Cardiac muscle cell (in vitro differentiated cells and primary cell): ENCODE results near the gene CSMD2. TPM values are rescaled to one million over a fixed set of nuclear protein-coding genes. Genes with fewer than 3 reads are reported as not detected.

Experiments used
- DNase-seq, 2 donors: peaks; one replicate each; pipeline versions ENCODE4 v3.0.0 to v3.0.0-alpha.2; 2010 to 2017; ENCODE audit warnings: low read depth in 1 of 2, low spot score in 1 of 2
- H3K27ac ChIP-seq: fragments of 200-600 bp; sonication (generic); 2 replicates; pipeline ENCODE4 v1.5.1; 2016
- H3K27me3 ChIP-seq: fragments of 200-600 bp; sonication (generic); 2 replicates; pipeline ENCODE4 v1.6.0; 2016; ENCODE audit warnings: control low read depth
- H3K36me3 ChIP-seq: fragments of 200-600 bp; sonication (generic); 2 replicates; pipeline ENCODE4 v1.5.1; 2016; ENCODE audit warnings: control low read depth
- H3K4me1 ChIP-seq: fragments of 200-600 bp; sonication (generic); 2 replicates; pipeline ENCODE4 v1.8.1; 2017; ENCODE audit warnings: low read depth, mild to moderate bottlenecking, mixed run types
- H3K4me3 ChIP-seq: fragments of 200-600 bp; sonication (generic); 2 replicates; pipeline ENCODE4 v1.5.1; 2016; ENCODE audit warnings: mild to moderate bottlenecking
- H3K9me3 ChIP-seq: fragments of 200-600 bp; sonication (generic); 2 replicates; pipeline ENCODE4 v1.5.1; 2017; ENCODE audit warnings: low read depth, mild to moderate bottlenecking, control low read depth
- polyA plus RNA-seq: library from polyadenylated mRNA; unstranded; fragments of >200 nt; fragmentation: Nextera tagmentation; extraction: Ambion mirVana; gene quantifications from 2 replicates; pipeline ENCODE4 v1.2.1, GENCODE V29; 2016
- total RNA-seq: library from RNA; depleted of rRNA; stranded (reverse); fragments of >200 nt; gene quantifications from 2 replicates; pipeline ENCODE4 v1.2.3, GENCODE V29; 2016
- TF ChIP-seq, protein P1 (sequence below): IDR thresholded peaks from 2 replicates; pipeline ENCODE4 v1.5.1; 2012; ENCODE audit warnings: low read depth, mild to moderate bottlenecking, low read length

CSMD2 gene
- total and polyA plus RNA-seq, 2 experiments from 2014 or later, result 0.24 TPM; not detected in 1

GRCh38 chr1:33742663-33743062 lies 422.4 kb downstream of the CSMD2 start:
- no peaks in the 10 kb centered on the region for H3K27me3 ChIP-seq
- no peaks in the 10 kb centered on the region for H3K9me3 ChIP-seq
- H3K36me3 ChIP-seq, result no peaks in the 10 kb centered on the region
- TF ChIP-seq, protein P1, sequence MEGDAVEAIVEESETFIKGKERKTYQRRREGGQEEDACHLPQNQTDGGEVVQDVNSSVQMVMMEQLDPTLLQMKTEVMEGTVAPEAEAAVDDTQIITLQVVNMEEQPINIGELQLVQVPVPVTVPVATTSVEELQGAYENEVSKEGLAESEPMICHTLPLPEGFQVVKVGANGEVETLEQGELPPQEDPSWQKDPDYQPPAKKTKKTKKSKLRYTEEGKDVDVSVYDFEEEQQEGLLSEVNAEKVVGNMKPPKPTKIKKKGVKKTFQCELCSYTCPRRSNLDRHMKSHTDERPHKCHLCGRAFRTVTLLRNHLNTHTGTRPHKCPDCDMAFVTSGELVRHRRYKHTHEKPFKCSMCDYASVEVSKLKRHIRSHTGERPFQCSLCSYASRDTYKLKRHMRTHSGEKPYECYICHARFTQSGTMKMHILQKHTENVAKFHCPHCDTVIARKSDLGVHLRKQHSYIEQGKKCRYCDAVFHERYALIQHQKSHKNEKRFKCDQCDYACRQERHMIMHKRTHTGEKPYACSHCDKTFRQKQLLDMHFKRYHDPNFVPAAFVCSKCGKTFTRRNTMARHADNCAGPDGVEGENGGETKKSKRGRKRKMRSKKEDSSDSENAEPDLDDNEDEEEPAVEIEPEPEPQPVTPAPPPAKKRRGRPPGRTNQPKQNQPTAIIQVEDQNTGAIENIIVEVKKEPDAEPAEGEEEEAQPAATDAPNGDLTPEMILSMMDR, result no peak
- H3K4me1 ChIP-seq, result peaks cover 12% of the 10 kb centered on the region
- H3K4me3 ChIP-seq, result no peak overlapping the region
- DNase-seq, result no peak
- H3K27ac ChIP-seq, result no peak overlapping the region

DNA sequence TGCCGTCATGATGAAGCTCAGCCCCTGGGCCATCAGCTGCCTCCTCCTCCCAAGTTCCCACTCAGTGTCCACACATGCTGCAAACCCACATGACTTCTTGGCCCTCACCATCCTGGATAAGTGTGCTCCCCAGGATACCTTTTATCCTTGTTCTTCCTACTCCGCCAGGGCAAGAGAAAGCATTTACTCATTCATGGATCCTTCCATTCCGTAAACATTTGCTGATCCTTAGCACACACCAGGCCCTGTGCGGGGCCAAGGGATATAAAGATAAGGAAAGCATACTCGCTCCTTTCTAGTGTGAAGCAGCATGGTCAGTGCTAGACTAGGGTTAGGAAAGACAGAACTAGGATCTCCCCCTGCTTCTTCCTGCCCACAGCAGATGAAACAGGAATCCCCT lies 423.3 kb downstream of the CSMD2 start:
- no peaks in the 10 kb centered on the region for H3K36me3 ChIP-seq
- H3K9me3 ChIP-seq, result no peaks in the 10 kb centered on the region
- TF ChIP-seq, protein P1, result no peak
- H3K27me3 ChIP-seq, result no peaks in the 10 kb centered on the region
- no peak overlapping the region for H3K27ac ChIP-seq
- H3K4me3 ChIP-seq, result no peak overlapping the region
- peaks cover 12% of the 10 kb centered on the region for H3K4me1 ChIP-seq
- DNase-seq, result no peak

DNA sequence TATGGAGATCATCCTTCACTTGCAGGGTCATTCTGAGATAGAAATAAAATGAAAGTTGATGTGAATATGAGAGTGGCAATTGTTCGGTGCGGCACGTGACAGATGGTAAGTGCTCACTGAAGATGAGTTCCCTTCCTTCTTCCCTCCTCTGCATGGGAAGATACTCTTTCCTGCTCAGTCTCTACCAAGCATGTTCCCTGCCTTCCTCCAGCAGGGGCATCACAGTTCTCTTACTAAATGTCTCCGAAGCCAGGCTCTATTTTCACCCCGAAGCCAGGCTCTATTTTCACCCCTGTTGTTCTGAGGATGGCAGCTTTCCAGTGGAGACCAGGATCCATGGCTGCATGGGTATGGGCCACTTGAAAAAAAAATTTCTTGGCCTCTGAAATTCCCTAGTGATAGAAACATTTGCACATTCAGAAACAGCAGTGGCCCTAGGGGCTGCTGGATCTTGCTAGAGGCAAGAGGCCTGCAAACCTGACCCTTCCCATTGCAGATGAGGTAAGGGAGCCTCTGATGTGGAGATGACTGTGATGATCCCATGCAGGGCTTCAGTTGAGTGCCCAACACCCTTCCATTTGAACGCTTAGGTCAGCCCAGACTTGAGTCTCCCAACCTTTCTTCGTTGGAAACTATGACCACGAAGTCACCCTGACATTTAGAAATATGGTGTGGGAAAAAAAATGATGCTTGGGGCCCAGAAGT lies 424.8 kb downstream of the CSMD2 start:
- H3K9me3 ChIP-seq, result no peaks in the 10 kb centered on the region
- H3K36me3 ChIP-seq, result no peaks in the 10 kb centered on the region
- H3K27ac ChIP-seq, result no peak overlapping the region
- no peak for DNase-seq
- TF ChIP-seq, protein P1, result no peak
- no peaks in the 10 kb centered on the region for H3K27me3 ChIP-seq
- H3K4me3 ChIP-seq, result no peak overlapping the region
- H3K4me1 ChIP-seq, result peaks cover 21% of the 10 kb centered on the region

GRCh38 chr1:33738976-33739375 lies 426.1 kb downstream of the CSMD2 start:
- no peaks in the 10 kb centered on the region for H3K9me3 ChIP-seq
- DNase-seq, result no peak
- no peak overlapping the region for H3K27ac ChIP-seq
- TF ChIP-seq, protein P1, result no peak
- no peak overlapping the region for H3K4me3 ChIP-seq
- no peaks in the 10 kb centered on the region for H3K27me3 ChIP-seq
- H3K36me3 ChIP-seq, result no peaks in the 10 kb centered on the region
- H3K4me1 ChIP-seq, result peaks cover 21% of the 10 kb centered on the region

- Histone ChIP-seq H3K4me1 (peaks cover 21% of the 10 kb centered on the region), H3K36me3 (no peaks in the 10 kb centered on the region), H3K27ac (no peak overlapping the region), H3K4me3 (no peak overlapping the region), H3K9me3 (no peaks in the 10 kb centered on the region), H3K27me3 (no peaks in the 10 kb centered on the region)
- TF ChIP-seq, protein P1, result no peak
- no peak for DNase-seq
Measured at GRCh38 chr1:33738536-33738935, 426.5 kb downstream of the CSMD2 start.
